ENCODE measurements around the gene RBP4.

Gene RBP4

DNA sequence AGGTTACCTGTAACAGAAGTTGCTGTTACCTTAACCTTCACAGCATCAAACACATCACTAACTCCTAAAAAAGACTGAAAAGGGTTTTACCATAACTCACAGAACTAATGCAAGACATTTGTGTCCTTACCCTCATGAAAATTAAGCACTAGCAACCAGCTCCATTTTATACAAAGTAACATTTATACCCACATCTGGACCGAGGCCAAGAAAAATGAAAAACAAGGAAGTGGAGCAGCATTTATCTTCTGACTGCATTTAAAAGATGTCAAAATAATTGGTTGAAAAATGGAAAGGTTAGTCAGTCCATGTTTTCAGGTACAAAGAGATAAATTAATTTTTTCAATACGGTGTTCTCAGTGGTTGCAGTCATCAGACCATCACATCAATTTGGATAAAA lies 3.1 kb upstream of the RBP4 start:
- no peak overlapping the region for H3K4me3 ChIP-seq (replicated peaks; ENCODE audit: low read depth, low read length)
- no peak for DNase-seq (ENCODE audit: extremely low read depth, low read depth)
- no peak for TF ChIP-seq CTCF (IDR thresholded peaks at IDR 0.05; ENCODE audit: low read depth, low read length, missing control alignments)

GRCh38 chr10:93603023-93603422 lies 2.0 kb upstream of the RBP4 start:
- no peak for DNase-seq (ENCODE audit: extremely low read depth, low read depth)
- H3K4me3 ChIP-seq (replicated peaks; ENCODE audit: low read depth, low read length), result no peak overlapping the region
- TF ChIP-seq CTCF (IDR thresholded peaks at IDR 0.05; ENCODE audit: low read depth, low read length, missing control alignments), result no peak

- DNase-seq (ENCODE audit: extremely low read depth, low read depth), result no peak
- no peak overlapping the region for H3K4me3 ChIP-seq (replicated peaks; ENCODE audit: low read depth, low read length)
- TF ChIP-seq CTCF (IDR thresholded peaks at IDR 0.05; ENCODE audit: low read depth, low read length, missing control alignments), result no peak
These were observed 733 bp upstream of the RBP4 start for GRCh38 chr10:93601774-93602162.

- no peak for TF ChIP-seq CTCF (IDR thresholded peaks at IDR 0.05; ENCODE audit: low read depth, low read length, missing control alignments)
- H3K4me3 ChIP-seq (replicated peaks; ENCODE audit: low read depth, low read length), result no peak overlapping the region
- DNase-seq (ENCODE audit: extremely low read depth, low read depth), result no peak
These were observed 439 bp downstream of the RBP4 start for GRCh38 chr10:93600446-93601145.

GRCh38 chr10:93599778-93600177 lies 1.3 kb downstream of the RBP4 start:
- no peak for DNase-seq (ENCODE audit: extremely low read depth, low read depth)
- H3K4me3 ChIP-seq (replicated peaks; ENCODE audit: low read depth, low read length), result no peak overlapping the region
- TF ChIP-seq CTCF (IDR thresholded peaks at IDR 0.05; ENCODE audit: low read depth, low read length, missing control alignments), result no peak

DNA sequence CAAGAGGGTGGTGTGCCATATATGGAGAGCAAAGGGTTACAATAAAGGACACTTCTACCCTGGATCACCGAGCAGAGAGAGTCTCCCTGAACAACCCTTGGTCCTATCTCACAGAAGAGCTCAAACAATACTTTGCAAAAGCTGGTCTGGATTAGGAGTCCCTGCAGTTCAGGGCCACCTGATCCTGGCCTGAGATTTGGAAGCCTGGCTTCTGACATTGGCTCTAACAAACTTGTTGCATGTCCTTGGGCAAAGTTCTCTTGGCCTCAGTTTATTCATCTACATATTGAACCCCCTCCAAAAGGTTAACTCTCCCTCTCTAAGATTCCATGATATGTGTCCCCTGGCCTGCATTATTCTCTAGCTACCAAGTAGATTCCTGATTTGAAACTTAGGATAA lies 1.7 kb downstream of the RBP4 start:
- no peak for TF ChIP-seq CTCF (IDR thresholded peaks at IDR 0.05; ENCODE audit: low read depth, low read length, missing control alignments)
- no peak overlapping the region for H3K4me3 ChIP-seq (replicated peaks; ENCODE audit: low read depth, low read length)
- no peak for DNase-seq (ENCODE audit: extremely low read depth, low read depth)

DNA sequence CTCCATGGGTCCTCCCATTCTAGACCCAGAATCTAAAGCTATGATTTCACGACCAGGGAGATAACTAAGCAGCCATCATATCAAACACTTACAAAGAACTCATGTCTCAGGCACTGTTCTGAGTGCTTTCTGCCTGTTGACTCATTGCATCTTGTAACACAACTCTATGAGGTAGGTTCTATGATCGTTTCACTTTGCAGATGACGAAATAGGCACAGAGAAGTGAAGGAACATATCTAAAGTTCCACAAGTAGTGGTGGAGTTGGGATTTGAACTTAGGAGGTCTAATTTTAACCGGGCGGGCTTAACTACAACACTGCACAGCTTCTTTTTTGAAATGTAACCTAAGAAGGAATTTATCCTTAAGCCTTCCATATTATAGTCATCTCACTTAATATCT lies 2.9 kb downstream of the RBP4 start:
- no peak for DNase-seq (ENCODE audit: extremely low read depth, low read depth)
- H3K4me3 ChIP-seq (replicated peaks; ENCODE audit: low read depth, low read length), result no peak overlapping the region
- no peak for TF ChIP-seq CTCF (IDR thresholded peaks at IDR 0.05; ENCODE audit: low read depth, low read length, missing control alignments)
